Gastroesophageal sphincter (tissue), 3 donors: ENCODE results near the gene TRIM8.

ENCODE experiments used
- CTCF ChIP-seq, 4 experiments: fragments of 200-600 bp in 2 of 4; fragments of 450-650 bp in 2 of 4; sonication (generic) in 1 of 4; IDR thresholded peaks; one replicate each; pipeline ENCODE4 v1.5.1; 2017 to 2019; ENCODE audit warnings: antibody characterized with exemption in 4 of 4, mild to moderate bottlenecking in 2 of 4, moderate library complexity in 2 of 4
- POLR2AphosphoS5 ChIP-seq: sonication (generic); formaldehyde crosslinking; IDR thresholded peaks from one replicate; pipeline ENCODE4 v1.6.1; 2017; ENCODE audit warnings: antibody characterized with exemption

GRCh38 chr10:102611514-102612087, 32.7 kb upstream of the TRIM8 start:
- no peak for TF ChIP-seq CTCF (IDR thresholded peaks at IDR 0.05)
- no peak for TF ChIP-seq POLR2AphosphoS5
